ENCODE results near the gene NOS2. TPM values are rescaled to one million over a fixed set of nuclear protein-coding genes. Genes with fewer than 3 reads are reported as not detected.
"Not testable (repeated sequence)": the region's sequence is repeated elsewhere in the genome, so short reads cannot be mapped to it uniquely, and the experiment has no call there.

NOS2 gene
- total RNA-seq (1 to 10 TPM in 1 of 10 donors, under 1 TPM in 8, not detected in 1; 0.10 to 1.6 (median 0.24) TPM), polyA plus RNA-seq (under 1 TPM in 1 of 2 donors, not detected in 1; 0.06 TPM)
- long read RNA-seq, donor 1, result 0 reads
- long read RNA-seq, donor 2, result 0 reads
- long read RNA-seq, donor 3, partial matches to known transcripts, result 2 of 2 reads
- long read RNA-seq, donor 3, other reads (novel, unspliced or antisense), result 0 of 2 reads

DNA sequence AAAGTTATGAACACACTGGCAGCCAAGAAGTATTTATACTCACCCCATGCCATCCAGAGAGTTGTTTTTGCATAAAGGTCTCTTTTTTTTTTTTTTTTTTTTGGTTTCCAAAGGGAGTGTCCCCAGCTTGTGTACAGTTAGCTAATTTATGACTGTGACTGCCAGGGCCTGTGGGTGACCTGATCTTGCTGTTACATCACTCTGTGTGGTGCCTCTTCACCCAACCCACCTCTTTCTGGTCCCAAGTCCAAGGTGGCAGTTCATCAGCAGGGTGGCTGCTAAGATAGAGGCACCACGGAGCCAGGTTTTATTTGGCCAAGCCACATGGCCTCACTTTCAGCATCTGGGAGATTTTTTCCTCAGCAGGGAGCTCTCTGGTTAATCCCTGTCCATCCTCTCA is at the start of gene NOS2:
TSS of gene NOS2 (minus strand) at position 8 of the 400 bp plus-strand sequence. CDS start 1,720 bp downstream, outside the sequence.
- intact Hi-C loops (cut with DNase I), result loop anchor here in 7 of 10 donors (10.0 kb wide), 2 partner anchors 444 to 454 kb away; no protein-coding TSS in a partner anchor

DNA sequence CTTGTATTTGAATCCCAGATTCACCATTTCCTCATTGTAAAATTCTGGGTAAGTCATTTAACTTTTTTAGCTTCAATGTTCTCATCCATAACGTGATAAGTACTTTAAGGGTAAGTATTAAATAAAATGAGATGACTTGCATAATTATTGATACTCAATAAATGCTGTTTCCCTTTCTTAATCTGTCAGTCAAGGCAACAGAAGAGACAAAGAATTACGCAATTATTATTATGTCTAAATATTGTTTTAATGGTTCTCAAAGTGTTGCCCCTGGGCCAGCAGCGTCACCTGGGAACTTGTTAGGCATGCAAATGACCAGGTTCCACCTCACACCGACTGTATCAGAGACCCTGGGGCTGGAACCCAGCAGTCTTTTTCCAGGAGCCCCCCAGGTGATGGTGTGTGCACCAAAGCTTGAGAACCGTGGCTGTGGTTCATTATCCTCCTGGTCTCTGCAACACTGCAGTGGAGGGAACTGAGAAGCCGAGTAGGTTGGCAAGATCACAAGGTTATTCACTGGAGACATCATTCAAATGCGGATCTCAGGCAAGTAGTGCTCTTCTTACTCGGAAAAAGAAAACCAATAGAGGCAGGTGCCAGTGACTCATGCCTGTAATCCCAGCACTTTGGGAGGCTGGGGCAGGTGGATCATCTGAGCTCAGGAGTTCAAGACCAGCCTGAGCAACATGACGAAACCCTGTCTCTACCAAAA is 49.3 kb upstream of the NOS2 start:
- Histone ChIP-seq H3K4me3 (no peak overlapping the region), H3K9me3 (no peaks in the 10 kb centered on the region), H3K4me1 (no peaks in the 10 kb centered on the region), H3K27me3 (no peaks in the 10 kb centered on the region), H3K36me3 (no peaks in the 10 kb centered on the region), H3K27ac (no peak overlapping the region)
- TF ChIP-seq, protein P1, sequence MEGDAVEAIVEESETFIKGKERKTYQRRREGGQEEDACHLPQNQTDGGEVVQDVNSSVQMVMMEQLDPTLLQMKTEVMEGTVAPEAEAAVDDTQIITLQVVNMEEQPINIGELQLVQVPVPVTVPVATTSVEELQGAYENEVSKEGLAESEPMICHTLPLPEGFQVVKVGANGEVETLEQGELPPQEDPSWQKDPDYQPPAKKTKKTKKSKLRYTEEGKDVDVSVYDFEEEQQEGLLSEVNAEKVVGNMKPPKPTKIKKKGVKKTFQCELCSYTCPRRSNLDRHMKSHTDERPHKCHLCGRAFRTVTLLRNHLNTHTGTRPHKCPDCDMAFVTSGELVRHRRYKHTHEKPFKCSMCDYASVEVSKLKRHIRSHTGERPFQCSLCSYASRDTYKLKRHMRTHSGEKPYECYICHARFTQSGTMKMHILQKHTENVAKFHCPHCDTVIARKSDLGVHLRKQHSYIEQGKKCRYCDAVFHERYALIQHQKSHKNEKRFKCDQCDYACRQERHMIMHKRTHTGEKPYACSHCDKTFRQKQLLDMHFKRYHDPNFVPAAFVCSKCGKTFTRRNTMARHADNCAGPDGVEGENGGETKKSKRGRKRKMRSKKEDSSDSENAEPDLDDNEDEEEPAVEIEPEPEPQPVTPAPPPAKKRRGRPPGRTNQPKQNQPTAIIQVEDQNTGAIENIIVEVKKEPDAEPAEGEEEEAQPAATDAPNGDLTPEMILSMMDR (IDR thresholded peaks at IDR 0.05), result no peak
- WGBS, 2 donors, result 77 to 83% methylated on average over 9 of the region's 9 CpGs
- ATAC-seq (no peak), DNase-seq (no peak)
- intact Hi-C loops (cut with DNase I), result loop anchor here in 1 of 10 donors (2.0 kb wide), 1 partner anchor 19 kb away; no protein-coding TSS in a partner anchor

More for the DNA sequence above, at the start of gene NOS2:
- TF ChIP-seq, protein P1 (IDR thresholded peaks at IDR 0.05), result no peak
- 27 to 37% methylated on average over 1 of the region's 1 CpG for WGBS, 2 donors
- Histone ChIP-seq H3K4me3 (no peak within 1 kb of the TSS), H3K27ac (no peak within 1 kb of the TSS), H3K36me3 (no peaks in the 10 kb centered on the region), H3K4me1 (peaks cover 0 to 5% (median under 1%) of the 10 kb centered on the region in 9 donors), H3K27me3 (peaks cover 0 to 13% (median 5%) of the 10 kb centered on the region in 7 donors), H3K9me3 (no peaks in the 10 kb centered on the region)
- ATAC-seq (no peak), DNase-seq (no peak)

DNA sequence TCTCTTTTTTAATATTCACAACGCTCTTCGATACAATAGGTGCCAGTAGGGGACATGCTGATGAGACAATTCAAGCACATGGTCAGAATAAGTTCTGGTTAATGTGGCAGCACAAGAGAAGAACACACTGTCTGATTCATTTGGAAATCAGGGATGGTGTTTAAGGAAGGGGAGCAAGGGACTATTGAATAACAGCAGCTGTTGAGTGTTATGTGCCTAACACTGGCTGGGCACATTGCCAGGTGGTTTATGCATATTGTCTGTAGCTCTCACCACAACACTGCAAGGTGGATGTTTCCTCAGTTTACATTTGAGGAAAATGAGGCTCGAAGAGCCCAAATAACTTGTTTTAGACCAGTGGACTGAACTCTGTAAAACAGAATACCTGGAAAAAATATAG is 48.6 kb upstream of the NOS2 start:
- H3K36me3 ChIP-seq, result no peaks in the 10 kb centered on the region
- TF ChIP-seq, protein P1 (IDR thresholded peaks at IDR 0.05), result no peak
- DNase-seq, result no peak
- no peak for ATAC-seq
- no peaks in the 10 kb centered on the region for H3K4me1 ChIP-seq
- H3K27me3 ChIP-seq, result no peaks in the 10 kb centered on the region
- WGBS, 2 donors, result 94 to 95% methylated on average over 3 of the region's 3 CpGs
- H3K4me3 ChIP-seq, result no peak overlapping the region
- H3K9me3 ChIP-seq, result no peaks in the 10 kb centered on the region
- intact Hi-C loops (cut with DNase I), result loop anchor here in 1 of 10 donors (2.0 kb wide), 1 partner anchor 20 kb away; no protein-coding TSS in a partner anchor
- H3K27ac ChIP-seq, result no peak overlapping the region

DNA sequence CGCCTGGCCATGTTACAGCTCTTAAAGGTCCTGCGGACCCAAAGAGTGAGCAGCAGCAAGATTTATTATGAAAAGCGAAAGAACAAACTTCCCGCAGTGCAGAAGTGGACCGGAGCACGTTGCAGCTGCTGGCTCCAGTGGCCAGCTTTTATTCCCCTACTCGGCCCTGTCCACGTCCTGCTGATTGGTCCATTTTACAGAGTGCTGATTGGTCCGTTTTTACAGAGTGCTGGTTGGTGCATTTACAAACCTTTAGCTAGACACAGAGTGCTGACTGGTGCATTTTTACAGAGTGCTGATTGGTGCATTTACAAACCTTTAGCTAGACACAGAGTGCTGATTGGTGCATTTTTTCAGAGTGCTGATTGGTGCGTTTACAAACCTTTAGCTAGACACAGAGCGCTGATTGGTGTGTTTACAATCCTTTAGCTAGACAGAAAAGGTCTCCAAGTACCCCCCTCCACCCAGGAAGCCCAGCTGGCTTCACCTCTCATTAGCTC is 46.5 kb upstream of the NOS2 start:
- H3K9me3 ChIP-seq; H3K36me3 ChIP-seq; H3K4me3 ChIP-seq; ATAC-seq; intact Hi-C loops (cut with DNase I); H3K27me3 ChIP-seq; H3K4me1 ChIP-seq; DNase-seq; H3K27ac ChIP-seq: not testable (repeated sequence)
- WGBS, 2 donors, result 88 to 89% methylated on average over 11 of the region's 11 CpGs
